Prostate gland (tissue), 2 donors: Measurements from ENCODE around the gene SAP30.
A peak's percentile ranks its signal among the peaks of the same experiment; 100 is the strongest.

ENCODE experiments used
- CTCF ChIP-seq, 4 experiments: fragments of 200-600 bp in 2 of 4; fragments of 450-650 bp in 2 of 4; sonication (generic) in 2 of 4; IDR thresholded peaks; 1 replicate in 3 of 4; 2 replicates in 1 of 4; pipeline ENCODE4 v1.5.1; 2016 to 2019; ENCODE audit warnings: antibody characterized with exemption in 4 of 4, mild to moderate bottlenecking in 2 of 4, moderate library complexity in 2 of 4
- POLR2A ChIP-seq: fragments of 450-650 bp; IDR thresholded peaks from one replicate; pipeline ENCODE4 v1.6.1; 2016; ENCODE audit warnings: antibody characterized with exemption, mild to moderate bottlenecking
- POLR2AphosphoS5 ChIP-seq: sonication (generic); formaldehyde crosslinking; IDR thresholded peaks from one replicate; pipeline ENCODE4 v1.6.1; 2017; ENCODE audit warnings: antibody characterized with exemption

- TF ChIP-seq CTCF (IDR thresholded peaks at IDR 0.05) (no peak), POLR2A (peak; percentile 99), POLR2AphosphoS5 (peak; percentile 99)
Measured at GRCh38 chr4:173334085-173334890, 36.5 kb upstream of the SAP30 start, which contains the start of gene HMGB2.
